KMS-11 (cell line): ENCODE results near the gene MAPK1IP1L.
A peak's percentile ranks its signal among the peaks of the same experiment; 100 is the strongest.

Source experiments
- H2AFZ ChIP-seq: fragments of 200-600 bp; sonication (generic); 2 replicates; pipeline ENCODE4 v1.6.1; 2016; ENCODE audit warnings: antibody characterized with exemption, mixed run types, low read depth
- H3K27ac ChIP-seq: fragments of 200-600 bp; sonication (generic); 2 replicates; pipeline ENCODE4 v1.6.1; 2016; ENCODE audit warnings: mild to moderate bottlenecking, mixed run types
- H3K27me3 ChIP-seq: fragments of 200-600 bp; sonication (generic); 2 replicates; pipeline ENCODE4 v1.6.1; 2017; ENCODE audit warnings: mild to moderate bottlenecking, low read depth, mixed run types, moderate library complexity; ENCODE audit not compliant: insufficient read depth
- H3K36me3 ChIP-seq: fragments of 200-600 bp; sonication (generic); 2 replicates; pipeline ENCODE4 v1.6.1; 2017; ENCODE audit warnings: mild to moderate bottlenecking, mixed run types; ENCODE audit not compliant: insufficient read depth
- H3K4me1 ChIP-seq: fragments of 200-600 bp; sonication (generic); 2 replicates; pipeline ENCODE4 v1.6.1; 2016; ENCODE audit warnings: mild to moderate bottlenecking, low read depth, mixed run types; ENCODE audit not compliant: poor library complexity, severe bottlenecking
- H3K4me2 ChIP-seq: fragments of 200-600 bp; sonication (generic); 2 replicates; pipeline ENCODE4 v1.7.0; 2016; ENCODE audit warnings: mild to moderate bottlenecking, mixed run types
- H3K4me3 ChIP-seq: fragments of 200-600 bp; sonication (generic); IDR thresholded peaks from 2 replicates; pipeline ENCODE4 v1.6.1; 2017; ENCODE audit warnings: low read depth, low read length, mixed read lengths; ENCODE audit not compliant: insufficient read depth
- H3K79me2 ChIP-seq: fragments of 200-600 bp; sonication (generic); 2 replicates; pipeline ENCODE4 v1.6.1; 2016; ENCODE audit warnings: low read depth, mixed run types; ENCODE audit not compliant: insufficient read depth
- H3K9ac ChIP-seq: fragments of 200-600 bp; sonication (generic); 2 replicates; pipeline ENCODE4 v1.6.1; 2016; ENCODE audit warnings: mild to moderate bottlenecking, mixed run types
- H4K20me1 ChIP-seq: fragments of 200-600 bp; sonication (generic); 2 replicates; pipeline ENCODE4 v1.6.1; 2016; ENCODE audit warnings: mild to moderate bottlenecking, mixed run types; ENCODE audit not compliant: insufficient read depth
- TF ChIP-seq, protein P1 (sequence below): fragments of 200-600 bp; sonication (generic); conservative IDR thresholded peaks from 2 replicates; pipeline ENCODE4 v1.6.1; 2017; ENCODE audit warnings: low read depth, mild to moderate bottlenecking, antibody characterized with exemption, low read length, moderate library complexity, mixed read lengths

The MAPK1IP1L gene

DNA sequence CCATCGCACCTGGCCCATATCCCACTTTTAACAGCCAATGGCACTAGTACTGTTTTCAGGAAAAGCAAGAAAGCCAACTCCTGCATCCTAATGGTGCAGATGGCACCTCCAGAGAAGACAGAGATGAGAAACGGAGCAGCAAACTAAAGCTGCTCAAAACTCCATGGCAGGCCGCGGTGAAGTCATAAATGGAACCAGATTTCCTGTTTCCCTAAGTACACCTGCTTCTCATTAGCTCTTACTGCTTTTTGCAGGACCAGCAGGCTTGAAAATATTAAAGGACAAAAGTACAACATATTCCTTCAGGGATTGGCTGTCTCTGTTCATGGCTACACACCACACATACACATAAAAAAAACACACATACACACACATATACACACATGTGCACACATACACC, 40.9 kb downstream of the MAPK1IP1L start:
- H3K4me2 ChIP-seq, result no peak overlapping the region
- TF ChIP-seq, protein P1, sequence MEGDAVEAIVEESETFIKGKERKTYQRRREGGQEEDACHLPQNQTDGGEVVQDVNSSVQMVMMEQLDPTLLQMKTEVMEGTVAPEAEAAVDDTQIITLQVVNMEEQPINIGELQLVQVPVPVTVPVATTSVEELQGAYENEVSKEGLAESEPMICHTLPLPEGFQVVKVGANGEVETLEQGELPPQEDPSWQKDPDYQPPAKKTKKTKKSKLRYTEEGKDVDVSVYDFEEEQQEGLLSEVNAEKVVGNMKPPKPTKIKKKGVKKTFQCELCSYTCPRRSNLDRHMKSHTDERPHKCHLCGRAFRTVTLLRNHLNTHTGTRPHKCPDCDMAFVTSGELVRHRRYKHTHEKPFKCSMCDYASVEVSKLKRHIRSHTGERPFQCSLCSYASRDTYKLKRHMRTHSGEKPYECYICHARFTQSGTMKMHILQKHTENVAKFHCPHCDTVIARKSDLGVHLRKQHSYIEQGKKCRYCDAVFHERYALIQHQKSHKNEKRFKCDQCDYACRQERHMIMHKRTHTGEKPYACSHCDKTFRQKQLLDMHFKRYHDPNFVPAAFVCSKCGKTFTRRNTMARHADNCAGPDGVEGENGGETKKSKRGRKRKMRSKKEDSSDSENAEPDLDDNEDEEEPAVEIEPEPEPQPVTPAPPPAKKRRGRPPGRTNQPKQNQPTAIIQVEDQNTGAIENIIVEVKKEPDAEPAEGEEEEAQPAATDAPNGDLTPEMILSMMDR, result no peak
- no peaks in the 10 kb centered on the region for H3K79me2 ChIP-seq
- no peak overlapping the region for H3K4me3 ChIP-seq
- H3K4me1 ChIP-seq, result peaks cover 5% of the 10 kb centered on the region
- H3K27me3 ChIP-seq, result no peaks in the 10 kb centered on the region
- H2AFZ ChIP-seq, result no peak overlapping the region
- H3K27ac ChIP-seq, result no peak overlapping the region
- no peak overlapping the region for H3K9ac ChIP-seq
- H4K20me1 ChIP-seq, result no peaks in the 10 kb centered on the region
- no peaks in the 10 kb centered on the region for H3K36me3 ChIP-seq

DNA sequence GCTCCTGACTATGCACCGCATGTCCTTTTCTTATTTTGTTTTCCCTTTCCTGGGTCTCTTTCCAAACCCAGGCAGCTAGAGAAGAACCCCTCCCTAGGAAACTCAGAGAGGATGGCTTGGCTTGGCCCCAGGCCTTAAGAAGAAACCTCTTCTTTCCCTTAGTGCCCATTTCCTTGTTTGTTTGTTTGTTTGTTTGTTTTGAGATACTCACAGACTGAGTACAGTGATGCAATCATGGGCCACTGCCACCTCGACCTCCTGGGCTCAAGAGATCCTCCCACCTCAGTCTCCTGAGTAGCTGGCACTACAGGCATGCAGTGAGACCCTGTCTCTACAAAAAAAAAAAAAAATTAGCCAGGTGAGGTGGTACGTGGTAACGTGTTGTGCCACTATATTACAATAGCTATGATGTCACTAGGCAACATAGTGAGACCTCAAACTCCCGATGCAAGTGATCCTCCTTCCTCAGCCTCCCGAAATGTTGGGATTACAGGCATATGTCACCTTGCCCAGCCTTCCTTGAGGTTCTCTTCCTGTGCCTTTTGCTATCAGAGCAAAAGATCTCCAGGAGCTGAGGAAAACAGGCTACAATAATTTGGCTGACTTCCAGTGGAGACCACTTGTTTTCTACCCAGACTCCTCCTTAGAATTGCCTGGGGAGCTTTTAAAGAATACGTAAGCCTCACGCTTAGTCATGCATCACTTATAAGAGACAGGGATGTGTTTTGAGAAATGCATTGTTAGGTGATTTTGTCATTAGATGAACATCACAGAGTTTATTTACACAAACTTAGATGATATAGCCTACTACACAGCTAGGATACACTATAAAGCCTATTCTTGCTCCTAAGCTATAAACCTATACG, 43.1 kb downstream of the MAPK1IP1L start:
- no peak overlapping the region for H3K4me3 ChIP-seq
- no peaks in the 10 kb centered on the region for H3K79me2 ChIP-seq
- H3K27ac ChIP-seq, result no peak overlapping the region
- H2AFZ ChIP-seq, result no peak overlapping the region
- H3K4me2 ChIP-seq, result no peak overlapping the region
- peaks cover 27% of the 10 kb centered on the region for H3K4me1 ChIP-seq
- no peaks in the 10 kb centered on the region for H3K36me3 ChIP-seq
- H3K27me3 ChIP-seq, result no peaks in the 10 kb centered on the region
- H4K20me1 ChIP-seq, result no peaks in the 10 kb centered on the region
- H3K9ac ChIP-seq, result no peak overlapping the region
- TF ChIP-seq, protein P1, result no peak

DNA sequence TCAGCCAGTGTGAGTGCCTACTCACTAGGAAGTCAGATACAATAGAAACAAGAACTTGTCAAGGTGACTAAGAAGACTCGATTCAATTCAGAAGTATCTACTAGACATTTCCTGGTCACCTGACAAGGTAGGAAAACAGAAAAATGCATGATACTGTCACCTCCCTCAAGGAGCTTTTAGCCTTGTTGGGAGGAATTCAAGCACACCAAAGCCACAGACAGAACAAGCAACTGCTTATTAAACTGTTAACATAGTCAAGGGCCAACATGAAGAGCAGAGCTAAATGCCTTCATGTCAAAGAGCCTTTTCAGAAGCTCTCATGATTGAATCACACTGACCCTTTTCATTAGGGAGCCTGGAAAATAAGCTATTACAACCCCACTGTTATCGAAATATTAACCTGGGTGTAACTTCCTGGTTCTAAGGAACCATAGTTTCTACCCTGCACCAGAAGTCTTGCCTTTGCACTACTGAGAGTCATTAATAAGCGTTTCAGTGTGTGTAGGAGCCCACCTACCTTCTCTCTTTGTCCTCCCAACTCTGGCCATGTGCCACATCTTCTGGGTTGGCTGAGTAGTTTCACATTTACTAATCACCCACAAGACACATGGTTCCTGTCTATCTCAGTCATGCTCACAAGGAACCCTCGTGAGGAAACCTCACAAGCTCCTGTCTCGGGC, 46.6 kb downstream of the MAPK1IP1L start:
- Histone ChIP-seq H4K20me1 (no peaks in the 10 kb centered on the region), H3K9ac (peak overlapping the region; percentile 41; the same call in 1 of the 2 replicates), H3K36me3 (no peaks in the 10 kb centered on the region), H2AFZ (peak overlapping the region; percentile 10), H3K4me1 (peaks cover 59% of the 10 kb centered on the region), H3K79me2 (no peaks in the 10 kb centered on the region), H3K4me2 (peak overlapping the region; percentile 42), H3K27me3 (no peaks in the 10 kb centered on the region), H3K27ac (peak overlapping the region; percentile 85), H3K4me3 (no peak overlapping the region)
- TF ChIP-seq, protein P1, result no peak

DNA sequence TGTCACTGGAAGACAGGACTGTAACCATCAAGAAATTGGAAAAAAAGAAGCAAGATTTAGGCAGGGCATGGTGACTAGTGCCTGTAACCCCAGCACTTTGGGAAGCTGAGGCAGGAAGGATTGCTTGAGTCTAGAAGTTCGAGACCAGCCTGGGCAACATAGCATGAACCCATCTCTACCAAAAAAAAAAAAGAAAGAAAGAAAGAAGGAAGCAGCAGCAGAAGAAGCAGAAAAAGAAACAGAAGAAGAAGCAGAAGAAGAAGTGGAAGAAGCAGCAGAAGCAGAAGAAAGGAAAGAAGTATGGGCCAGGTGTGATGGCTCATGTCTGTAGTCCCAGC, 47.1 kb downstream of the MAPK1IP1L start:
- no peaks in the 10 kb centered on the region for H3K79me2 ChIP-seq
- no peak overlapping the region for H3K4me3 ChIP-seq
- peaks cover 64% of the 10 kb centered on the region for H3K4me1 ChIP-seq
- no peaks in the 10 kb centered on the region for H3K36me3 ChIP-seq
- H3K4me2 ChIP-seq, result peak overlapping the region; percentile 42
- TF ChIP-seq, protein P1, result no peak
- H3K9ac ChIP-seq, result peak overlapping the region; percentile 41; the same call in 1 of the 2 replicates
- H3K27me3 ChIP-seq, result no peaks in the 10 kb centered on the region
- H4K20me1 ChIP-seq, result no peaks in the 10 kb centered on the region
- H3K27ac ChIP-seq, result peak overlapping the region; percentile 85
- peak overlapping the region; percentile 10; the same call in 1 of the 2 replicates for H2AFZ ChIP-seq
